SK-N-SH (cell line): Measurements from ENCODE around the gene GLMP. TPM values are rescaled to one million over a fixed set of nuclear protein-coding genes. Genes with fewer than 3 reads are reported as not detected.

Experiments
- CTCF ChIA-PET: fragments of 300-600, 350-600 bp; formaldehyde crosslinking; extraction: SDS; loops from one replicate; lab custom pipeline; 2021; lab: Yijun Ruan, JAX
- POLR2A ChIA-PET: fragments of 350-600 bp; sonication (Branson Sonifier 250); formaldehyde crosslinking; extraction: SDS; loops from one replicate; lab custom pipeline; 2020; ENCODE audit warnings: antibody characterized with exemption, inconsistent platforms; lab: Yijun Ruan, JAX
- DNase-seq: peaks from one replicate; pipeline ENCODE4 v3.0.0; 2012
- H2AFZ ChIP-seq: fragments of 200-600 bp; sonication (generic); 2 replicates; pipeline ENCODE4 v1.8.1; 2016; ENCODE audit warnings: antibody characterized with exemption, mild to moderate bottlenecking, low read depth
- H3F3A ChIP-seq: fragments of 200-600 bp; sonication (generic); replicated peaks from 2 replicates; pipeline ENCODE3; 2016; ENCODE audit warnings: antibody characterized with exemption, mild to moderate bottlenecking; ENCODE audit not compliant: insufficient read depth
- H3K27ac ChIP-seq, 2 experiments: fragments of 200-500 bp in 1 of 2; fragments of 200-600 bp in 1 of 2; sonication (Bioruptor generic) in 1 of 2; sonication (generic), shearing (Covaris generic) in 1 of 2; 2 replicates each; pipeline versions ENCODE4 v1.5.1 to v1.6.1; 2014 to 2016; ENCODE audit warnings: low read depth in 2 of 2, inconsistent platforms in 1 of 2, low read length in 1 of 2, mild to moderate bottlenecking in 1 of 2, mixed read lengths in 1 of 2
- H3K27me3 ChIP-seq: fragments of 200-600 bp; sonication (generic), shearing (Covaris generic); 2 replicates; pipeline ENCODE4 v1.6.1; 2016; ENCODE audit warnings: mixed run types; ENCODE audit not compliant: insufficient read depth
- H3K36me3 ChIP-seq, 2 experiments: fragments of 200-500 bp in 1 of 2; fragments of 200-600 bp in 1 of 2; sonication (Bioruptor generic) in 1 of 2; sonication (generic) in 1 of 2; replicated peaks in 1 of 2; 2 replicates each; pipeline versions ENCODE3 to v1.5.1; 2014 to 2016; ENCODE audit warnings: low read length in 1 of 2, mild to moderate bottlenecking in 1 of 2; ENCODE audit not compliant: insufficient read depth in 2 of 2, control insufficient read depth in 1 of 2
- H3K4me1 ChIP-seq, 2 experiments: fragments of 200-500 bp in 1 of 2; fragments of 200-600 bp in 1 of 2; sonication (Bioruptor generic) in 1 of 2; sonication (generic), shearing (Covaris generic) in 1 of 2; 2 replicates each; pipeline versions ENCODE4 v1.5.1 to v1.6.1; 2014 to 2016; ENCODE audit warnings: low read depth in 1 of 2, low read length in 1 of 2, mixed run types in 1 of 2; ENCODE audit not compliant: insufficient read depth in 2 of 2, control insufficient read depth in 1 of 2
- H3K4me2 ChIP-seq: fragments of 200-600 bp; sonication (generic), shearing (Covaris generic); 2 replicates; pipeline ENCODE4 v1.6.1; 2017; ENCODE audit warnings: mixed run types
- H3K4me3 ChIP-seq, 2 experiments: fragments of 200-500 bp in 1 of 2; fragments of 200-600 bp in 1 of 2; sonication (Bioruptor generic) in 1 of 2; sonication (generic), shearing (Covaris generic) in 1 of 2; 2 replicates each; pipeline versions ENCODE4 v1.5.1 to v1.8.1; 2014 to 2016; ENCODE audit warnings: low read depth in 2 of 2, inconsistent platforms in 1 of 2, low read length in 1 of 2, mild to moderate bottlenecking in 1 of 2, mixed read lengths in 1 of 2, moderate library complexity in 1 of 2
- H3K79me2 ChIP-seq: fragments of 200-600 bp; sonication (generic); 2 replicates; pipeline ENCODE4 v1.8.1; 2017; ENCODE audit warnings: mild to moderate bottlenecking; ENCODE audit not compliant: insufficient read depth
- H3K9ac ChIP-seq: fragments of 200-600 bp; sonication (generic); 2 replicates; pipeline ENCODE4 v1.6.1; 2017; ENCODE audit warnings: mixed run types
- H3K9me2 ChIP-seq: fragments of 200-600 bp; sonication (generic); 2 replicates; pipeline ENCODE4 v1.6.1; 2017; ENCODE audit warnings: mixed run types
- H3K9me3 ChIP-seq: fragments of 200-600 bp; sonication (generic); 2 replicates; pipeline ENCODE4 v1.6.1; 2017; ENCODE audit warnings: mixed run types, mild to moderate bottlenecking, moderate library complexity
- H4K20me1 ChIP-seq: fragments of 200-600 bp; sonication (generic); 2 replicates; pipeline ENCODE4 v1.6.1; 2017; ENCODE audit warnings: mild to moderate bottlenecking, mixed run types; ENCODE audit not compliant: insufficient read depth
- CHD2 ChIP-seq: fragments of 150-350 bp; IDR thresholded peaks from 2 replicates; pipeline ENCODE4 v1.6.1; 2018; ENCODE audit warnings: low read length; ENCODE audit not compliant: partially characterized antibody
- ELF1 ChIP-seq: IDR thresholded peaks from 2 replicates; pipeline ENCODE4 v1.4.0; 2012
- GABPA ChIP-seq: IDR thresholded peaks from 2 replicates; pipeline ENCODE4 v1.4.0; 2012; ENCODE audit warnings: low read depth, mild to moderate bottlenecking
- MXI1 ChIP-seq: IDR thresholded peaks from 2 replicates; pipeline ENCODE4 v1.6.1; 2012; ENCODE audit warnings: mild to moderate bottlenecking, low read depth, low read length, improper control_type of control experiment
- RAD21 ChIP-seq: IDR thresholded peaks from 2 replicates; pipeline ENCODE4 v1.6.1; 2012; ENCODE audit warnings: mild to moderate bottlenecking, low read length
- TCF12 ChIP-seq: IDR thresholded peaks from 2 replicates; pipeline ENCODE4 v1.4.0; 2012
- WGBS: methylation state at CpG from one replicate; pipeline ENCODE4 v1.1.6; 2017; ENCODE audit warnings: low lambda C conversion rate; 5-methylcytosine and 5-hydroxymethylcytosine counted together
- polyA plus RNA-seq, 3 experiments: library from polyadenylated mRNA; depleted of rRNA; stranded (reverse); fragments of >200 nt; gene quantifications; 2 replicates each; pipeline ENCODE4 v1.2.3, GENCODE V29; 2012
- TF ChIP-seq, protein P1 (sequence below): fragments of 150-350 bp; IDR thresholded peaks from 2 replicates; pipeline ENCODE4 v1.6.1; 2016; ENCODE audit warnings: mild to moderate bottlenecking, low read depth, low read length
- TF ChIP-seq, protein P2 (sequence below): IDR thresholded peaks from 2 replicates; pipeline ENCODE4 v1.4.0; 2012; ENCODE audit warnings: low read depth, borderline replicate concordance
- TF ChIP-seq, protein P3 (sequence below): fragments of 200-600 bp; sonication (generic); IDR thresholded peaks from 2 replicates; pipeline ENCODE4 v1.6.1; 2017; ENCODE audit warnings: antibody characterized with exemption, mild to moderate bottlenecking, moderate library complexity

Gene GLMP
- polyA plus RNA-seq, 1 of the 3 experiments (the other 2 are of a cell fraction) = 41.7 TPM

DNA sequence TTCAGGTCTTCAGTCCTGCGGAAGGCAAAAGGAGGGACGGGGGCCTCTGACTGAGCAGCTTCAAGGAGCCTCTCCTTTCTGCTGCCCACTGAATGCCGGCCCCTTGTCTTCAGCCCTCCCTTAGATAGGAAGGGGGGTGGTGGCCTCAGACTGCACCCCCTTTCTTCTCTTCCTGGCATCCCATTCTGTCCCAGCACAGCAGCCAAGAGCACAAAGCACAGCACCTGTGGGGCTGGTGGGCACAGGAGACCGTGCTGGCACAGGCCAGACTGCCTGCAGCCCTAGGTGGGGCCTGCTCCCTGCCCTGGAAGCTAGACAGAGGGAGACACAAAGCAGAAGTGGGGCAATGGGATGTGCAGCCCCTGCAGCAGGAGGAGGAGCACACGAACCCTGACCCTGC lies 45.9 kb downstream of the GLMP start:
- Histone ChIP-seq H3K4me2 (no peak overlapping the region), H3K9me2 (no peaks in the 10 kb centered on the region), H3F3A (peaks cover 13% of the 10 kb centered on the region), H3K79me2 (no peaks in the 10 kb centered on the region), H4K20me1 (no peaks in the 10 kb centered on the region), H3K4me3 (no peak overlapping the region), H2AFZ (no peak overlapping the region), H3K27me3 (no peaks in the 10 kb centered on the region), H3K9me3 (no peaks in the 10 kb centered on the region), H3K9ac (no peak overlapping the region), H3K4me1 (peaks cover 13 to 67% of the 10 kb centered on the region in 2 experiments; a peak in 3 of 4 replicates), H3K27ac (peak overlapping the region in 1 of 2 experiments; percentile 99; a peak in 1 of 4 replicates), H3K36me3 (peaks cover 14 to 62% of the 10 kb centered on the region in 2 experiments)
- ChIA-PET CTCF (interaction anchor here (0.8 to 3.8 kb wide), 4 partner anchors 10 to 120 kb away, joined by 3 to 14 read pairs (median 8); no protein-coding TSS in a partner anchor), POLR2A (no interaction called here)
- DNase-seq = no peak
- 88% methylated on average over 4 of the region's 5 CpGs for WGBS
- no peak for TF ChIP-seq GABPA
- TF ChIP-seq, protein P1, sequence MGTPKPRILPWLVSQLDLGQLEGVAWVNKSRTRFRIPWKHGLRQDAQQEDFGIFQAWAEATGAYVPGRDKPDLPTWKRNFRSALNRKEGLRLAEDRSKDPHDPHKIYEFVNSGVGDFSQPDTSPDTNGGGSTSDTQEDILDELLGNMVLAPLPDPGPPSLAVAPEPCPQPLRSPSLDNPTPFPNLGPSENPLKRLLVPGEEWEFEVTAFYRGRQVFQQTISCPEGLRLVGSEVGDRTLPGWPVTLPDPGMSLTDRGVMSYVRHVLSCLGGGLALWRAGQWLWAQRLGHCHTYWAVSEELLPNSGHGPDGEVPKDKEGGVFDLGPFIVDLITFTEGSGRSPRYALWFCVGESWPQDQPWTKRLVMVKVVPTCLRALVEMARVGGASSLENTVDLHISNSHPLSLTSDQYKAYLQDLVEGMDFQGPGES = no peak
- no peak for TF ChIP-seq MXI1
- TF ChIP-seq, protein P2, sequence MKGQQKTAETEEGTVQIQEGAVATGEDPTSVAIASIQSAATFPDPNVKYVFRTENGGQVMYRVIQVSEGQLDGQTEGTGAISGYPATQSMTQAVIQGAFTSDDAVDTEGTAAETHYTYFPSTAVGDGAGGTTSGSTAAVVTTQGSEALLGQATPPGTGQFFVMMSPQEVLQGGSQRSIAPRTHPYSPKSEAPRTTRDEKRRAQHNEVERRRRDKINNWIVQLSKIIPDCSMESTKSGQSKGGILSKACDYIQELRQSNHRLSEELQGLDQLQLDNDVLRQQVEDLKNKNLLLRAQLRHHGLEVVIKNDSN = no peak
- TF ChIP-seq TCF12 = no peak
- TF ChIP-seq CHD2 = no peak

DNA sequence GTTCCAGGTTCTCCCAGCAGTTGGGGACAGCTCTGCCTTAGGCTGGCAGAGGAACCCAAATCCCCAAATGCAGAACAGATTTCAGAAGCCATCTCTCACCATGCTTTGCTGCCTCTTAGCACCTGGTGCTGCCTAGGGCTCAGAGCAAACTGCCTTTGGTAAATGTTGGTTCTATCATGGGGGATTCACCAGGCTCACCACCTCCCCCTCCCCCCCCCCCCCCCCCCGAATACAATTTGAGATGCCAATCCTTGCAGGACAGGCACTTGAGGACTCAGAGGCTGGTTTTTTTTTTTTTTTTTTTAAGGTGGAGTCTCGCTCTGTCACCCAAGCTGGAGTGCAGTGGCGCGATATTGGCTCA lies 47.2 kb downstream of the GLMP start:
- Histone ChIP-seq H3K27me3 (no peaks in the 10 kb centered on the region), H3K4me2 (no peak overlapping the region), H3K4me3 (no peak overlapping the region), H2AFZ (no peak overlapping the region), H3K36me3 (peaks cover 12 to 52% of the 10 kb centered on the region in 2 experiments), H3K27ac (peak overlapping the region in 1 of 2 experiments; percentile 62; a peak in 1 of 4 replicates), H3K79me2 (no peaks in the 10 kb centered on the region), H3K9me3 (no peaks in the 10 kb centered on the region), H3K9ac (no peak overlapping the region)
- CTCF ChIA-PET = interaction anchor here (1.4 to 4.0 kb wide), 3 partner anchors 9 to 23 kb away, joined by 9 to 26 read pairs (median 11); no protein-coding TSS in a partner anchor
- POLR2A ChIA-PET = no interaction called here
- DNase-seq = no peak
- no peak for TF ChIP-seq ELF1
- TF ChIP-seq, protein P3, sequence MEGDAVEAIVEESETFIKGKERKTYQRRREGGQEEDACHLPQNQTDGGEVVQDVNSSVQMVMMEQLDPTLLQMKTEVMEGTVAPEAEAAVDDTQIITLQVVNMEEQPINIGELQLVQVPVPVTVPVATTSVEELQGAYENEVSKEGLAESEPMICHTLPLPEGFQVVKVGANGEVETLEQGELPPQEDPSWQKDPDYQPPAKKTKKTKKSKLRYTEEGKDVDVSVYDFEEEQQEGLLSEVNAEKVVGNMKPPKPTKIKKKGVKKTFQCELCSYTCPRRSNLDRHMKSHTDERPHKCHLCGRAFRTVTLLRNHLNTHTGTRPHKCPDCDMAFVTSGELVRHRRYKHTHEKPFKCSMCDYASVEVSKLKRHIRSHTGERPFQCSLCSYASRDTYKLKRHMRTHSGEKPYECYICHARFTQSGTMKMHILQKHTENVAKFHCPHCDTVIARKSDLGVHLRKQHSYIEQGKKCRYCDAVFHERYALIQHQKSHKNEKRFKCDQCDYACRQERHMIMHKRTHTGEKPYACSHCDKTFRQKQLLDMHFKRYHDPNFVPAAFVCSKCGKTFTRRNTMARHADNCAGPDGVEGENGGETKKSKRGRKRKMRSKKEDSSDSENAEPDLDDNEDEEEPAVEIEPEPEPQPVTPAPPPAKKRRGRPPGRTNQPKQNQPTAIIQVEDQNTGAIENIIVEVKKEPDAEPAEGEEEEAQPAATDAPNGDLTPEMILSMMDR = no peak
- no peak for TF ChIP-seq RAD21
- no peak for TF ChIP-seq TCF12
- TF ChIP-seq, all 33 proteins: peak for 0
- H3F3A ChIP-seq = peaks cover 13% of the 10 kb centered on the region
- peaks cover 13 to 73% of the 10 kb centered on the region in 2 experiments; a peak in 3 of 4 replicates for H3K4me1 ChIP-seq
- no peaks in the 10 kb centered on the region for H3K9me2 ChIP-seq
- 80% methylated on average over 4 of the region's 4 CpGs for WGBS
- no peaks in the 10 kb centered on the region for H4K20me1 ChIP-seq
